Measurements from ENCODE around the gene MICALL2. TPM values are rescaled to one million over a fixed set of nuclear protein-coding genes. Genes with fewer than 3 reads are reported as not detected.

MICALL2 gene
- total RNA-seq: 8.5 TPM

DNA sequence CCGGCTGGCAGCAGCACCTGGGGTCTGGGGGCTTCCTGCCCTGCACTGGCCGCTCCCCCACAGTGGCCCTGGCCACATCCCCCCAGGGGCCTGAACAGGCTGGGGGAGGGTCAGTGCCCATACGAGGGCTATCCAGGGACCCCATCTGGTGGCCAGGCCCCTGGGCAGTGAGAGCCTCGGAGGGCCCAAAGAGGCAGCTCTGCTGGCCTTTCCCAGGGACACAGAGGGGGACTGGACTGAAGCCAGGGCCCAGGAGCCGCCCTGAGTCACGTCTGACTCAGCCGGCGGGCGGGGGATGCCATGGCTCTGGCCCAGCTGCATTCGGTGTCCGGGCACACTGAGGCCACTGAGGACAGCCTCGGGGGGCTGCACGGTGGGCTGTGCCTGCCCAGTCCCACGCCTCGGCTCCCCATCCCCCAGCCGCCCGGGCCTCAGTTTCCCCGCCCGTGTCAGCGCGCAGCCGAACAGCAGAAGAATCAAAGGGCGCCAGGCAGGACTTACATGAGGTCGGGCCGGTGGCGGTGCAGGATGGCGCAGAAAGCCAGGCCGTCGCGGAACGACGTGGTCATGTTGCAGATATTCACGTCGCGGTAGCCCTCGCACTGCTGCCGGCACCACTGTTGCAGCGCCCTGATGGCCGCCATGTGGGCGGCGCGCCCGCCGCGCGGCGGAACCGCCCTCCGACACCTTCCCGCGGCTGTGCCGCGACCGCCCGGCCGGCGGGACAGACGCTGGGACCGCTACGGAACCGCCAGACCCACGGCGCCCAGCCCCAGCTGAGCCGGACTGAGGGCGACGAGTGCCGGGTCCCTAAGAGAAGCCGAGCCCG lies at the start of gene MICALL2:
TSS of gene MICALL2 (minus strand) at position 788 of the 829 bp plus-strand sequence. CDS start at position 644, 144 bp downstream.

DNA sequence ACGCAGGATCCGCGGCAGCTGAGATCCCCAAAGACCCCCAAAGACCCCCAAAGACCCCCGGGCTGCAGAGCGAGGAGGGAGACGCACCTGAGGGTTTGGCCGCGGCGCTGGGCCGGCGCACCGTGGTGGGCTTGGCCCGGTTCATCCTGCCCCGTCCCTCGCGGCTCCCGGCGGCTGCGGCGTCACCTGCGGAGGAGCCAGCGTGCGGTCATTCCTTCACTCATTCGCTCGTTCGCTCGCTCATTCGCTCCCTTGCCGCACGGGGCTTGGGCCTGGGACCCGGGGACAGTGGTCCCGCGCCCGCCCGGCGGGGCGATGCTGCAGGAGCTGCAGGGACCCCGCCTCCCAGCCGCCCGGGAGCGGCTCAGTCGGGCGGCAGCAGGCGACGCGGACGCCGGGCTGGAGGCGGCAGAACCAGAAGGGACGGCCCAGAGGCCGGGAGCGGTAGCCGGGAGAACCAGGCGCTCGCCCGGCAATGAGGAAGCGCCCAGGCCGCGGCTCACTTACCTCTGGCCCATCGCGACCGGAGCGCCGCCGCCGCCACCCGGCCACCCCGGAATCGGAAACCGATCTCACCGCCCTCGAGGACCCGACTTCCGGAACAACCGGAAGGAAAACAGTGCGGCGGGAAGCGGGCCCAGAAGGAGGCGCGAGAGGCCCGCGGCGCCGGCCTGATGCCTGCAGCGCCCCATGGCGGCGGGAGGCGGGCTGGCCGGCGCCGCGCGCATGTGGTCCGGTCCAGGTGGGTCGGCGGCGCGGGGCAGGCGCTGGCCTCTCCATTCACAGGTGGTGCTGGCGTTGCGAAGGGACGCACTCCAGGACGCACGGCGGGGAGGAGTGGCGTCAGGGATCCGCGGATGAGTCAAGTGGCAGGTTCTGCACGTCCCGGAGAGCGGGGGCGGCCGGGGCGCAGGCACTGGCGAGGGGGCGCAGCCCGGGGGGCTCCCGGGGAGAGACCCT lies 44.8 kb upstream of the MICALL2 start, which contains the start of gene INTS1:
TSS of gene INTS1 (minus strand) at position 574 of the 960 bp plus-strand sequence. CDS start at position 145, 429 bp downstream.

Other genes with a start within 250 kb of the MICALL2 start
- 1.3 TPM for gene UNCX, start 226.6 kb downstream of the MICALL2 start, total RNA-seq
- 52.5 TPM for gene INTS1, start 44.9 kb upstream of the MICALL2 start, total RNA-seq
- 35.0 TPM for gene MAFK, start 71.2 kb upstream of the MICALL2 start, total RNA-seq
- gene TMEM184A, start 96.7 kb upstream of the MICALL2 start, total RNA-seq: 3.5 TPM
- gene PSMG3, start 110.6 kb upstream of the MICALL2 start, total RNA-seq: 20.4 TPM
- 21.5 TPM for gene ELFN1, start 210.8 kb upstream of the MICALL2 start, total RNA-seq

Data from camera-type eye (tissue), 1 donor.